Raji (cell line): ENCODE measurements around the gene MATN1.

ENCODE experiments used
- POLR2A ChIP-seq: IDR thresholded peaks from 2 replicates; pipeline ENCODE4 v1.6.1; 2011; ENCODE audit warnings: low read depth, low read length, control low read depth; ENCODE audit not compliant: insufficient read depth

The MATN1 gene

DNA sequence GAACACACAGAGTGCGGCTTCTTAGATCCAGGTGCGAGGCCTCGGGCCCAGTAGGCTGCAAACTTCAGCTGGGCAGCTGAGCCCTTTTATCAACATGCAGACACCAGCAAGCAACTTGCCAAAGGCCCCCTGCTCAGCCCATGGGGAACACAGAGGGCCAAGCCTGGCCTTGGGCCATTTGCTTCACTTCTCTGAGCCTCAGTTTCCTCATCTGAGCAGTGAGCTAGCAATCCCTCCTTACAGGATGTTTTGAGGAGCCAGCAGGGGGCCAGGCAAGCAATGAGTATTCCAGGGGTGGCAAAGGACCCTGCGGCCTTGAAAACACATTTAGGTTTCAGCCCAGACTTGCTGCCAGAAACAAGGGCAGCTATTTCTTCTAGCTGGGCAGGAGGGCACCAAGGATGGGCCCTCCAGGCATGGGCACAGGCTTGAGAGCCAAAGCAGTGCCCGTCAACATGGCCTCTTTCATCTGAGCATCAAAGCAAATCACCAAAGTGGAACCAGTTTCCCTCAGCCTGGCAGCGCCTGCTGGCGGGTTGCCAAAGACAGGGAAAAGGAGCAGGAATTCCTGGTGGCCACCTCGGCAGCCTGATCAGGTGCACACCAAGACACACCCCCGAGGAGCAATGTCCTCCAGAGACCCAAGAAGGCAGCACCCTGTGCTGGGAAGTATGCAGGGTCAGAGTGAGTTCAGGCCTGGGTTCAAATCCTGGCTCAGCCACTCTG, 1.4 kb downstream of the MATN1 start:
- TF ChIP-seq POLR2A, result no peak

DNA sequence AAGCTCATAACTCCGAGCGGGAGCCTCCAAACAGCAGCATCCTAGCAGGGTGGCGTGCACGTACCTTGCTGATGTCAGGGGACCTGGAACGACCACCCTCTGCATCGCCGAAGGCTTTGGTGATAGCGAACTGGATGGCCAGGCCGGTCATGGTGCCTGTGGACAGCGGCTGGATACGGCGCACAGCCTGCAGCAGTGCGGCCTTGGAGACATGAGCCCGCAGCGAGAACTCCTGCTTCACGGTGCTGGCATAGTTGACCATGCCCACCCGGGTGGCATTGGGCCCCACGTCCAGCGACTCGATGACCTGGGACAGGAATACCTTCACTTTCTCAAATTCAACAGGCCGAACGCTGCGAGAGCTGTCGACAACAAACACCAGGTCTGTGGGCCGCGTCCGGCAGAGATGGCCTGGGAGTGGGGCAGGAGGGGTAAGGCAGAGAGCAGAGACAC, 2.0 kb downstream of the MATN1 start:
- TF ChIP-seq POLR2A, result no peak

DNA sequence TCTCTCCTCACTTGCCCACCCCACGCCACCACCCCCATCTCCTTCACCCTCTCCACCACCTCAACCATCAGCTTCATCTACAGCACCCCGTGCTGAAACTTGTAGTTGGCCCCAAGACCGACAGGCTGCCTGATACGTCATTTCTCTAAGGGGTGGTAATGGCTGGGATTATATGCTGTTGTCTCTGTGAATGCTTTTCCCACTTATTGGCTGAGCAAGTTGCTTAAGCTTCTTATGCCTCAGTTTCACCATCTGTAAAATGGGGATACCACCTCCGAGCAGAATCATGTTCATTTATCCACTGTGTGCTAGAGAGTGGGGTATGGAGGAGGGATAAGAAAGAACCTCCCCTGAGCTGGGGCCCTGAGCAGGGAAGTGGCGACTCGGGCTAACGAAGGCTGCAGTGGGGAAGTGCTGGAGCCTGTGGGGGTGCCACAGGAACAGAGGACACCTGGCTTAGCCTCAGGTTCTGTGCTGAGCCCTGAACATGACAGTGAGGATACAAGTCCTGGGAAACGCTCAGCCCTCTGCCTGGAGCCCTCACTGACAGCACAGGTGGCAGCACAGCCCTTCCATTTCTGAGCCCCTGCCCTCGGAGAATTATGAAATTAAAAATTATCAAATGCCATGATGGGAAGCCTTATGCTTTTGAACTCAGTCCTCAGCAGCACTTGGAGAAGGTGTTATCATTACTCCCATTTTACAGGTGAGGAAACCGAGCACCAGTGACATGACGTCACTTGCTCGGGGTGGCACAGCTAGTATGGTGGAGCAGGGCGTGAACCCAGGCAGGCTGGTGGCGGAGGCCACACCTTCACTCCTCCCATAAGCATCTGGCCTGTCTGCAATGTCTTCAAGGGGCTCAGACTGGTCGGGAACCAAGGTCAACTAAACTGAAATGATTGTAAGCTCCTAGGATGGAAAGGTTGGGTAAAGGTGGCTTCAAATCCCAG, 2.8 kb downstream of the MATN1 start:
- no peak for TF ChIP-seq POLR2A

DNA sequence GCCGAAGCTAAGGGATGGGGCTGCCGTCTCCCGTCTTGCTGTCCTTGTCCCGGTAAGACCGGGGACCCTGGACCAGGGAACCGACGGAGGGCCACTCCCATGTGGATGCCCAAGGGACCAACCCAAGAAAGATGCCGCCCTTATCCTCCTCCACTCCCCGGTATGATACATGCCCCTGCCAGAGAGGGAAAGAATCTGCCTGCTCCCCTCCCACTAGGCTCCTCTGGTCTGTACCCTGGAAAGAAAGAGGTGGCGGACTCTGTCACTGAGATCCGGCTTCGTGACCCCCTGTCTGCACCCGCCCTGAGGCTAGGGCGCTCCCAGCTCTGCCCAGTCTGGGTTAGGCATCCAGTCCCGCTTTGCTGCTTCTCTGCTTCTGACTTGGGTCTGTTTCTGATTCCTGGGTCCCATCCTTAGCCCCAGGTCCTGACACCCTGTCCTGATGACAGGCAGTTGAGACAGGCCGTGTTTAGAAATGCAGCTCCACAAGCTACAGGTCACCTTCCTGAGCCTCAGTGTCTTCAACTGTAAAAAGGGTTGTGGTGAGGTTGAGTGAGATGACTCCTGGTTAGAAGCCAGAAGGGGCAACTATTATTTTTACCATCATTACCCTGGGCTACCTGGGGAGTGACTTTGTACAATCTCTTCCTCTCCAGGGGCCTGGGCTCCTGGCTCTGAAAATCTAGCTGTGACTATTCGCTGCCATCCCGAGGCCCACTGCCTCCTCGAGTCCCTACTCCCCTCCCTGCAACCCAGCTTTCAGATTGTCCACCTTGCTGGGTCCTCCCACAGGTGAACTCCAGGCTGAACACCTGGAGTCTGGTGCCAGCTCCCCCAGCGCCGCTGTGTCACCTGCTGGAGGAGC, 3.7 kb downstream of the MATN1 start:
- no peak for TF ChIP-seq POLR2A

DNA sequence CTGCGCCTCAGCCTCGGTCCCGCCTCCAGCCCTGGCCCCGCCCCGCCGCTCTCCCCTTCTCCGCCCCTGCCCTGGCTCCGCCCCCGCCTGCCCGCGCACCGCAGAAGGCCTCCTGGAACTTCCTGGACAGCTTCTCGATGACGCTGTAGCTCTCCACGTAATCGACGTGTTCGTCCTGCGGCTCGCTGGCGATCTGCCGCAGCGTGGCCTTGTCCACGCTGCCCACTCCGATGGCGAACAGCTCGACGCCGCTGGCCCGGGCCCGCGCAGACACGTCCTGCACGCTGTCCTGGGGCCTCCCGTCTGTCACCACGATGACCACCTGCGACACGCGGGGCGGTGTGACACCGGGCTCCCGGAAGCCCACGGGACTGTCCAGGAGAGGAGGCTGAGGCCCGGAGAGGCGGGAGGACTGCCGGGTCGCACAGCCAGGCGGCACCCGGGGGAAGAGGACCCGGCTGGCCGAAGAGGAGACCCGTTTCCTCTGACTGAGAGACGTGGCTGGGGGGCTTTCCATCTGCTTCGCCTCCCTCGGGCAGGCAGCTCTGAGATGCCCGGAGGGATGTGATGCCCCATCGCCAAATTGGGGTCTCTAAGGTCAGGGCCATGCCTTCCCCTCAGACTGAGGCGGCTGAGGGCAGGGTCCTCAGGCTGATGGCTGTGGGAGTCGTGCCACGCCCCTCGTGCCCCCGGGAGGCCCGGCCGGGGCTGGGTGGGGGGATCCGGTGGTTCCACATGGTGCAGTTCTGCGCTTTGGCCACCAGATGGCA, 4.6 kb downstream of the MATN1 start:
- TF ChIP-seq POLR2A, result peak; percentile 69

DNA sequence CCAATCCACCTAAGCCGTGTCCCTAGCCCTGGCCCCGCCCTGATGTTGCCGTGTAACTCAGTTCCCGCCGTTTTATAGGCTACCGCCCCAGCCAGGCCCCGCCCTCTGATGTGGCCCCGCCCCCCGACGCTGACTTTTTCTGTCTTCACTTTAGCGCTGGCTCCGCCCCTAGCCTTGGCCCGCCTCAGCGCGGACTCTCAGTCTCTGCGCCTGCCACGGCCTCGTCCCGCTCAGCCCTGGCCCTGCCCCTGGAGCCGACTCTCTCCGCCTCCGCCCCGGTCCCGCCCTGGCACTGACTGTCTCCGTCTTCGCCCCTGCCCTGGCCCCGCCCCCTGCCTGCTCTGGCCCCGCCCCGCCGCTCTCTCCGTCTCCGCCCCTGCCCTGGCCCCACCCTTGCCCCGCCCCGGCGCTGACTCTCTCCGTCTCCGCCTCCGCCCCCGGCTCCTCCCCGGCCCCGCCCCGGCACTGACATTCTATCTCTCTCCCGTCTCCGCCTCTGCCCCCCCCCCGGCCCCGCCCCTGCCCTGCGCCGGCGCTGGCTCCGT, 5.2 kb downstream of the MATN1 start:
- TF ChIP-seq POLR2A, result no peak

DNA sequence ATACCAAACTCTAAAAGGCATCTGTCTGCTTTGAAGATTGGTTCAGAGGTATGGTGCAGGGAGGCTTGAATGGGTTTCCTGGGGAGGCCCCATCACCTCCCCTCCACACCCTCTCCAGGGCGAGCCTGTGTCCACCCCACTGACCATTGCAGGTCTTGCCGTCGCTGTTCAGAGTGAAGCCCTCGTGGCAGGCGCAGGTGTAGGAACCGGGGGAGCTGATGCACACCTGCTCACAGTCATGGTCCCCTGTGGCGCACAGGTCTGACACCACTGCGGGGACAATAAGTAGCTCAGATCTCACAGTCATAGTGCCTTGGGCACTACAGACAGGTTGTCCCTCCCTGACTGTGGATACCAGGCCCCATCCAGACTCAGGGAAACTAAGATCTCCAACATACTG, 6.7 kb downstream of the MATN1 start:
- no peak for TF ChIP-seq POLR2A

DNA sequence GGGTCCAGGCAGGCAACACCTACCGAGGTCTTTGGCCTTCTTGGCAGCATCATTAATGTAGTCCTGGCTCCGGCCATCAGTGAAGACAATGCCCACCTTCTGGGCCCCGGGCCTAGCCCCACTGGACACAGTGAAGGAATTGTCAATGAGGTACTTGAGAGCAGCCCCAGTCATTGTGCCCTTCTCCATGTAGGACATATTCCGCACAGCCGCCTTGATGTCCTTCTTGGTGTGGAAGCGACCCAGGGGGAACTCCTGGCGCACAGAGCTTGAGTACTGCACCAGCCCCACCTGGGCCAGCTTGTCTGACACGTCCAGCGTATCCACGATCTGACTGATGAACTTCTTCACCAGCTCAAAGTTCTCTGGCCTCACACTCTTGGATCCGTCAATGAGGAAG, 7.5 kb downstream of the MATN1 start:
- no peak for TF ChIP-seq POLR2A

DNA sequence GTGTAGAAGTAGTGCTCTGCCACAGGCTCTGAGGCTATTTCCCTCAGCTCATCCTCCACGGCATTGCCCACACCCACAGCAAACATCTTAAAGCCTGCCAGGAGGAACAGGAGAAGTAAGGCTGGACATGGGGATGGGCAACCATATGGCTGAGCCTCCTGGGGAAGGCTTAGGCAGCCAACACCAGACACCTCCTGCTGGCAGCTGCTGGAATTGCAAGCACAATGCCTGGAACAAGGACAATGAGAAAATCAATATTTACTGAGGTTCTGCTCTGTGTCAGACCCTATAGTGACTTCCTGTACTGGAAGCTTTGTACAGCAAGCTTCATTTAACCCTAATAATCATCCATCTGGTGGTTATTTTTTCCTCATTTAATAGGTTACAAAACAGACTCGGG, 8.2 kb downstream of the MATN1 start:
- TF ChIP-seq POLR2A, result no peak

DNA sequence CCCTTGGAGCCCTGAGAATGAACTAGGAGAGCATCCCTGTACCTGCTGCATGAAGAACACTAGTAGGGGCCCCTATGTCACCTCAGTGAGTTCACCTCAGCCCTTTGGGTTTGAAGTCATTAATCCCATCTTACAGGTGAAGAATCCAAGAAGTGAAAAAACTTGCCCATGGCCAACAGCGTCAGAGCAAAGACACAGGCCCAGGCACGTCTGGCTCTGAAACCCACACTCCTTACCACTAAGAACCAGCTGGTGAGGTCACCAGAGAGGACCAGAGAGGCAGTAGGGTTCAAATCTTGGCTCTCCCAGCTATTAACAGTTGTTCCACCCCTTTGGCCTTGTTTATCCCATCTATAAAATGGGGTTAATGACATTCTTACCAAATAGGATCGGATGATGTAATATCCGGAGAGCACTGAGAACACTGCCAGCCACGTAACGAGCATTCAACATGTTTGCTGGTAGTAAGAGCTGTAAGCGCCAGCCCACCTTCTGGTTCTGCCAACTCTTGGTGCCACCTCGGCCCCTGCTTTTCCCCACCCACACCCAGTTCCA, 8.8 kb downstream of the MATN1 start:
- TF ChIP-seq POLR2A, result no peak

DNA sequence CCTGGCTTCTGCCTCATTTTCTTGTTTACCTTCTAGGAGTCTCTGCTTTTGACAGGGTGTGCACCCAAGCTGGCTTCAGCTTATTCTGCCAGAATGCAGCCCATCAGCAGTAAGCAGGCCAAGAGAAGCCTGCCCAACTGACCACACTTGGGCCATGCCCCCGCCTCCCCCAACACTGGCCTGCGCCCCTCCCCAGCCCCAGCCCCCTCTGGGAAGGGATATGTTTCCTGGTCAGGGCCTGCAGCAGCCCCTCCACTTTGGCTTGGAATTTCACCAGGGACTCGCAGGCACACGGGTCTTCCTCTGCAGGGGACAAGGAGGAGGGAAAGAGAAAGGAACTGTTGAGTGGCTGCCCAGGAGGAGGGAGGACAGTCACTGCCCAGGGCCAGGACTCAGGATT, 9.4 kb downstream of the MATN1 start:
- TF ChIP-seq POLR2A, result no peak

DNA sequence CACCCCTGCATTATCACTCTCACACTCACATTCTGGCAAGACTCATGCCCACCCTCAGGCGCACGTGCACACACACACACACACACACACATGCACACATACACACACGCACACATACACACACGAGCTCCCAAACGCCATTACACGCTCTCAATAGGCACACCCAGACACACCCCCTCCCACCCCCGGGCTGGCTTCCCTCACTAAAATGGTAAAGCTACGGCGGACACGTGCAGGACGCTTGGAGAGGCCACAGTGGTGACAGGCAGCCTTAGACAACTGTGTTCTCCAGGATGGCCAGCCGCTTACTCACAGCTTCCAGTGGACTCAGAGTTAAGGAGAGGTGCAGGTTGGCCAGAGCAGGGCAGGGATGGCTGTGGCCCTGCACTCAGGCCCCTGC, 10.1 kb downstream of the MATN1 start:
- no peak for TF ChIP-seq POLR2A

DNA sequence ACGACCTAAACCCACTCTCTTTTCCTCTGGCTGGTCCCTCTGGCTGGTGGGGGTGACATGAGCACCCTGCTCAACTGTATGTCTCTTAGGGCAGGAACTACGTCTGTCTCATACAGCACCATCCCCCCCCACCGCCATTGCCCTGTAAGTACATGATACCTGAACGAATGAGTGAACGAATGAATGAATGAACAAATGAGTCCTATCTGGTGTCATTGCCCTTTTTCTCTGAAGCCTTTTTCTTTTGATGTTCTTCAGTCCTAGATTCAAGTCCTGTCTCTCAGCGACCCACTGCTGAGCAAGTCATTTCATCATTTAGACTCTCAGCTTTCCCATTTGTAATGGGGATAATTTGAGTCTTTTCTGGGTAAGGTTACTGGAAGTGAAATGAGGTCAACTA, 10.8 kb downstream of the MATN1 start:
- no peak for TF ChIP-seq POLR2A

DNA sequence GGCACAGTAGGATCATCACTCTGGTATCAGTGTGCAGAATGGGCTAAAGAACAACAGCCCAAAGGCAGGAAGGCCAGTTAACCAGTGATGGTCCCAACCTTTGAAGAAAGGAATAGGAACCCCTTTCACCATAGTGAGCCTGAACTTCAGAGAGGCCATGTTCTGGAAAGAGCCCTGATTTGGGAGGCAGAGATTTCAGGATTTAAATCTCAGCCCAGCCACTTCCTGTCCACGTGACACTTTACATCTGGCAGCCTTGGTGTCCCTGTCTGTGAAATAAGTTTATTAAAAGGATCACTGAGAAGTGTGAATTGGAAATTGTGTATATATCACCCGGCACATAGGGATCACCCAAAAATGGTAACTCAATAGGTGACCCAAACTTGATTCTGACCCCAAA, 13.0 kb downstream of the MATN1 start:
- no peak for TF ChIP-seq POLR2A
